Pulmonary artery endothelial cell (primary cell): ENCODE results near the gene SF3B6. TPM values are rescaled to one million over a fixed set of nuclear protein-coding genes. Genes with fewer than 3 reads are reported as not detected.

Experiments
- DNase-seq: peaks from one replicate; pipeline ENCODE4 v3.0.0-alpha.2; 2011; ENCODE audit warnings: low read depth, low spot score
- total RNA-seq: library from RNA; depleted of rRNA; stranded (reverse); fragments of >200 nt; gene quantifications from 2 replicates; pipeline ENCODE4 v1.2.3, GENCODE V29; 2014

Gene SF3B6
- total RNA-seq, 1 donor from 2014 or later = 232 TPM

DNA sequence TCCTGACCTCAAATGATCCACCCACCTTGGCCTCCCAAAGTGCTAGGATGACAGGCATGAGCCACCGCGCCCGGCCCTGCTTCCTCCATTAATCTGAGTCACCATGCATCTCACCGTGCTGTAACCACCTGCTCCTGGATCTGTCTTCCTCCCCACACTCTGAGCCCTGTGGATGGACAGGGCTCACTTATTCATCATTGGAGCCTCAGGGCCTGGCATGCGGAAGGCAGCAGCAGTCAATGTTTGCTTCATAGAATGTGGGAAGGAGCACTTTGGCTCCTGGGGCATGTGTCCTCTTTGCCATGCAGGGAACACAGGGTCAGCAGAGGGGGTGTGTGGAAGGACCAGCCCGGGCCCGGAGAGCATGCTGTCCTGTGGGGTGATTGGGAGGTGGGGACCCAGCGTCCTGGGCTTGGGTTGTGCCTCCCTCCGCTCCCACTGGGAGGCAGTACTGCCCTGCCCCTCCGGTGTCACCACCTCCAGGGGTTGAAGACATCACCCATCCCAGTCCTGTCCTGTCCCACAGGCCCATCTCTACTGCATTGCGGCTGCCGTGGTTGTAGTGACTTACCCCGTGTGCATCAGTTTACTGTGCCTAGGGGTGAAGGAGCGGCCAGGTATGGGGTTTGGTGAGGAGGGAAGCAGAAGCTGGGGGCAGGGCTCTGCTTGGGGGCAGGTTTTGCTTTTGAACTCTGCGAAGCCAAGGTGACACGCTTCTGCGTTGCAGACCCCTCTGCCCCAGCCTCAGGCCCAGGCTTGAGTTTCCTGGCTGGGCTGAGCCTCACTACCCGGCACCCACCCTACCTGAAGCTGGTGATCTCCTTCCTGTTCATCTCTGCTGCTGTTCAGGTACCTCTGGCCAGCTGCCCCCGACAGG lies 54.8 kb downstream of the SF3B6 start:
- DNase-seq = no peak

DNA sequence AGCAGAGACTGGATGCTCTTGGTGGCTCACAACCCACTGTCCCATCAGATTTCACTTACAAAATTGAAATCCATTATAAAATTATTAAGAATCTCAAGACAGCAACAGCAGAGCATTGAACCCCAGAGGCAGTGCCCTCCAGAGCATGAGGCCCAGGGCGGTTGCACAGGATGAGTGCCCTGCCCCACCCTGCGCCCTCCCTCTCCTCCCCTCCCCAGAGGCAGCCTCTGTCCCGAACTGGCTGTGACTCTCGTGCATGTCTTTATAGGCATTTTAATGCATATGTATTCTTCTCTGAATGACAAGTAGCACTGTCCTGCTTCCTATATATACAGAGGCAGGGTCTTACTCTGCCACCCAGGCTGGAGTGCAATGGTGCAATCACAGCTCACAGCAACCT lies 55.9 kb downstream of the SF3B6 start:
- no peak for DNase-seq

DNA sequence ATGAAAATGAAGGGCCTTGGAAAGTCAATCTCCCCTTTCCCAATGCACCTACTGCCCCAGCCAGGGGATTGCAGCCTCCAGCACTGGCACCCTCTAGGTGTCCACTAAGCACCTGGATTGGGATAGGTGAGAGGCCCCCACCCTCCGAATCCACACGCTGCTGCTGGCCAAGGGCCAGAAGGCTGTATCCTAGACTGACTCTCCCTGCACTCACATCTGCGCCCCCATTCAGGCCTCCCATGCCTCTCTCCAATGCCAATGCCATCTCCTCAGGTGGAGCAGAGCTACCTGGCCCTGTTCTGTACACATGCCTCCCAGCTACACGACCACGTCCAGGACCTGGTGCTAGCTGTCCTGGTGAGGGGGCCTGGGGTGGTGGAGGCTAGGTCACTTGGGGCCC lies 56.4 kb downstream of the SF3B6 start:
- DNase-seq = no peak

DNA sequence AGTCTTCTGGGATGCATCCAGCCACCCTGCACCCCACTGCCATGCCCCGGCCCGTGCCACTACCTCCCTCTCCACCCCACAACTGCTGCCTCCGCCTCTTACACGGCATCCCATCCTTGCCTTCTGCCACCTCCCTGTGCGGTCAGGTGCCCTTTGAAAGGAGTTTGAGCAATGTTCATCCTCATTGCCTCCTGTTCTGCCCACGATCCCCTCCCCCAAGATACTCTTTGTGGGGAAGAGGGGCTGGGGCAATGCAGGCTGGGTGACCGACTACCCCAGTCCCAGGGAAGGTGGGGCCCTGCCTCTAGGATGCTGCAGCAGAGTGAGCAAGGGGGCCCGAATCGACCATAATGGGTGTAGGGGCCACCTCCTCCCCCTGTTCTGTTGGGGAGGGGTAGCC lies 57.9 kb downstream of the SF3B6 start:
- DNase-seq = no peak

DNA sequence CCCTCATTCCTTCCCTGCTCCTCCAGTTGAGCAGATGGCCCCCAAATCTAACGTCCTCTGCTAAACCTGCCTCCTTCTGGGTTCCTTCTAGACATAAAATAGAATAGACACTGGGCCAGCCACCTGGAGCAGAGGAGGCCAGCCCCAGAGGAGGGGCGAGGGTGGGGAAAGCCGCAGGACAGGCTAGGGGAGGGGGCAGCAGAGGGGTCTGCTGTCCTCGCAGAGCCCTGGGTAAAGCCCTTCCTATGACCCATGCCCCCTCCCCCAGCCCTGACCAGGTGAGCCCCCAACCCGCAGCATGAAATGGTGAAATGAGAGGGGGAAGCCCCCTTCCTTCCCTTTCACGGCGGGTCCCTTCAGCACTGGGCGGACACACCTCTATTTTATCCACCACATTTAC lies 58.4 kb downstream of the SF3B6 start:
- DNase-seq = no peak

Other genes starting within 250 kb of the SF3B6 start
- gene ATAD2B, start 149.2 kb downstream of the SF3B6 start, total RNA-seq = 11.4 and 14.5 TPM in 2 replicates
- gene UBXN2A, start 135.9 kb downstream of the SF3B6 start, total RNA-seq = 8.7 and 11.7 TPM in 2 replicates
- gene MFSD2B, start 66.2 kb downstream of the SF3B6 start, total RNA-seq = 0.26 and 0.35 TPM in 2 replicates
- gene WDCP, start 28.9 kb downstream of the SF3B6 start, total RNA-seq = 11.3 and 23.4 TPM in 2 replicates
- 21.8 and 22.8 TPM in 2 replicates for gene FKBP1B, start 26.6 kb downstream of the SF3B6 start, total RNA-seq
- gene TP53I3, start 8.5 kb upstream of the SF3B6 start, total RNA-seq = 57.5 and 75.2 TPM in 2 replicates
- gene PFN4, start 47.0 kb upstream of the SF3B6 start, total RNA-seq = 0.14 and 0.59 TPM in 2 replicates
- gene FAM228B, start 47.1 kb upstream of the SF3B6 start, total RNA-seq = 4.1 and 5.8 TPM in 2 replicates
- 0.14 and 0.46 TPM in 2 replicates for gene FAM228A, start 98.7 kb upstream of the SF3B6 start, total RNA-seq